Activated CD4-positive, alpha-beta T cell treated with anti-CD3 and anti-CD28 coated beads for 24 hours (primary cell): Measurements from ENCODE around the gene SIRT7.

Source experiments
- DNase-seq, 2 donors: peaks; one replicate each; pipeline ENCODE4 v3.0.0-alpha.2; 2020; ENCODE audit warnings: low read depth in 2 of 2

SIRT7 gene

DNA sequence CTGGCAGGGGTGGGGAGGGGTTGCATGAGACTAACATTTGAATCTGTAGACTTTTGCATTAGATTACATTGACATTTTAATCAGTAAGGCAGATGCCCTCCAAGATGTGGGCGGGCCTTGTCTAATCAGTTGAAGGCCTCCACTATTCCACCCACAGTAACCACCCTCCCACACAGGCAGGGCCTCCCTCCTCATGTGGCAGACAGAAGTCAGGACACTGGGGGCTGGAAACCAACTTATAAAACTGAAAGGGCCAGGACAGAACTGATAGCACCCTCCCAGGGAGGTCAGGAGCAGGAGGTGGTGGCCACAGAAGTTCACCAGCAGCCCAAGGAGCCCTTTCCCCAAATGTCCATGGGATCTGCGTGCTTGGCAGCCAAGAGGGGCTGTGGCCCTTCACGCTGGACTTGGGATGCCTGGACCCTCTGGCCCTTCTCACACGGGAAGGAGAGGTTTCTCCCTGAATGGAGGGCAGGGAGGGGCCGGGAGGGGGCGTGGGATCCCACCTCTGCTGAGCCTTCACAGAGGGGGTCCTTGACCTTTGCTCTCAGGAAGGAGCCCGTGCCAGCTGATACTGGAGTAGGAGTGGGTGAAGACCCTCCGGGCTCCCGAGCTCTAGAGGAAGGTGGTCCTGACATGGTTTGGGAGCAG, 14.5 kb upstream of the SIRT7 start:
- no peak for DNase-seq

DNA sequence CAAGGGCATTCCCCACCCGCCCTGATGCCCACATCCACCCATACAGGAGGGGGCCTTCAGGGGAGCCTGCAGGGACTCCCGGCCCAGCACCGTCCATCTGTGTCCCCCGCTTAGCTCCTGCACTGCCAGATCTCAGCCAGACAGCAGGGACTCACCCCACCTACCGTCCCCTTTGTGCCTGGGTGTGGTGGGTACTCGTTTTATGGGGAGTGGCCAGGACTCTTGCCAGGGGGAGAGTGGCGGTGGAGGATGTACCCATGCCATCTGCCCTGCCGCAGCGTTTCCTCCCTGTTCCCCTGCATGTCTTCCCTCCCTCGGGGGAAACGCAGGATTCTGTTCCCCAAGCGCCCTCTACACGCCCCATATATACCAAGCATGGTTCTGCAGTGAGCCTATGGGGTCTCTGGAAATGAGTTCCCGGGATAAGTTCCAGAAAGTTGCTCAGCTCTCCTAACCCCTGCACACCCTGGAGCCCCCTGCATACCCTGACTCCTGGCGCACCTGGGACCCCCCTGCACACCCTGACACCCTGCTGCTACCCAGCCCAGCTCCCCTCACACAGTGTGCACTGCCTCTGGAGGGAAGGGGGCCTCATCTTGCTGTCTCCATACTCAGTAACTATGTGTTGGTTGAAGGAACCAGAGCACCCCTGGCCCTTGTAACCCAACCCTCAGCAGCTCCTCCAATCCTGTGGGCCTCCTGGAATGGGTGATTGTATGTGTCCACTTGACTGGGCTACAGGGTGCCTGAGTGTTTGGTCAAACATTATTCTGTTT, 13.8 kb upstream of the SIRT7 start:
- DNase-seq: no peak

DNA sequence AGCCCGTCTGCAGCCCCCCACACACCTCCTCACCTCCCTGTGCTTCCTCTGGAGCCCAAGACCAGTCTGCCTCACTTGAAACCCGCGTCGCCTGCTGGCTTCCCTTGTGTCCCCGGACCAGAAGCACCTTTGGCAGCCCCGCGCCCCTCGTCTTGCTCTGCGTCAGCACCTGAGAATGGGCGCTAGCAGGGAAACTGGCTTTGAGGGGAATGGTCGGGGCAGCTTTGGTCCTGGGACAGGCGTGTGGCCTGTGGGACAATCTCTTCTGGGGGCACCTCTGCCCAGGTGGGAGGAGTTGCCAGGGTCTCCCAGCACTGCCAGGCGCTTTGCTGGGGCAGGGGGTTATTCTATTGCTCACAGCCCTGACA, 13.2 kb upstream of the SIRT7 start:
- no peak for DNase-seq

DNA sequence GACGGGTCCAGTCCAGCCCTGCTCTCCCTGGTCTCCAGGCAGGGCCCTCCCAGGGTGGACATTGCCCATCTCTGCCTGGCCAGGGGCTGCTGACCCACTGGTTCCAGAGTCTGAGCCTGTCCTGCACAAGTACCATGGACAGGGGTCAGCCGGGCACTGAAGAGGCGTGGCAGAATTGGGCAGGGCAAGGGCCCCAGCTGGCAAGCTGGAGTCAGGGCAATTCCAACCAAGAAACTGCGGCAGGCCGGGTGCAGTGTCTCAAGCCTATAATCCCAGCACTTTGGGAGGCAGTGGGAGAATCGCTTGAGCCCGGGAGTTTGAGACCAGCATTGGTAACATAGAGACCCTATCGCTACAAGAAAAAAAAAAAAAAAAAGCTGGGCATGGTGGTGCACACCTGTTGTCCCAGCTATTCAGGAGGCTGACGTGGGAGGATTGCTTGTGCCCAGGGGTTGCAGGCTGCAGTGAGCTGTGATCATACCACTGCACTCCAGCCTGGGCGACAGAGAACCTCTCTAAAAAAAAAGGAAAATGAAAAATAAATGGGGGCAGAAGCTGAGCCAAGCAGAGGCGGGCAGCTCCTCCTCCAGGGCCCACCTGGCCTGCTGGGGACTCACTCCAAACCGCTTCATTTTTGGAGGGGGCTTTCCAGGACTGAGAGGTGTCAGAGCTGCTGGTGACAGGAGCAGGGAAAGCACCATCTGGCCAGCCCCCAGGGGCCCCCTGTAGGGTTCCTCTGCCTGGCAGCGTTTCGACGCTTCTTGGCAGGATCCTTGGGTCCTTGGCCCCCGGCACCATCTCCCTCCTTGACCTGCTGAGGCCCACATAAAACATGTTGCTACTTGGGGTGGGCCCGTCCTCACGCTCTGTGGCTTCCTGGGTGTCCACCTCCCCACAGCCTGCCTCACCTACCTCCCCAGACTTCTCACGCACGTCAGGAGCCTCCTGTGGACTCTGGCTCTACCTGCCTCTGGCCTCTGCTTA, 12.5 kb upstream of the SIRT7 start:
- DNase-seq: no peak

DNA sequence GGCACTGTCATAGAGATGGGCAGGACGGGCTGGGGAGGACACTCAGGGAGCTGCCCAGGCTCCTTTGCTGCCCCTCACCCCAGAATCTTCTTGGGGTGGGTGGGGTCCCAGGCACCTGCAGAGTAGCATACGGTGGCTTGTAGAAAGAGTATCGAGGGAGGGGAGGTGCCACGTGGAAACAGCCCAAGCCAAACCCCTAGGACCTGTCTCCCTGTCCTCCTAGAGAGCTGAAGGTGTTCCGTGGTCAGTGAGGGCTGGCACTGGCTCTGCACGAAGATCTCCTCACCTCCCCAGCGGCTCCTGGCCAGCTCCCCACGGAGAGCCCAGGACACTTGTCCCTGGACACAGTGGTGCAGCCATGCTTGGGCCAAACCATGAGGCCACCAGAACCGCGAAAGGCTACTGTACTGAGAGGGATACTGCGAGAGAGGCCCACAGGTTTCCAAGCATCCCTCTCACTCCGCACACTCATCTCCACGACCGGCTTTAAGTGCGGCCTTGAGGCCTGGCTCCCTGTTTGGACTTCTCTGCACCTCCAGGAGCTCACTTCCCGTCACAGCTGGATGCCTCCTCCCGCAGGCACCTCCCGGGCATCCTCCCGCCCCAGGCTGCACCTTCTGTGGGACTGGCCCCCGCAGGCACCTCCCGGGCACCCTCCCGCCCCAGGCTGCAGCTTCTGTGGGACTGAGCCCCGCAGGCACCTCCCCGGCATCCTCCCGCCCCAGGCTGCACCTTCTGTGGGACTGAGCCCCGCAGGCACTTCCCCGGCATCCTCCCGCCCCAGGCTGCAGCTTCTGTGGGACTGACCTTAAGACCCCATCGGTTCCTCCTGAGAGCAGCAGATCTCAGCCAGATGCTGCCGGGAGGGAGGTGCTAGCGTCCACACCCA, 11.5 kb upstream of the SIRT7 start:
- no peak for DNase-seq

DNA sequence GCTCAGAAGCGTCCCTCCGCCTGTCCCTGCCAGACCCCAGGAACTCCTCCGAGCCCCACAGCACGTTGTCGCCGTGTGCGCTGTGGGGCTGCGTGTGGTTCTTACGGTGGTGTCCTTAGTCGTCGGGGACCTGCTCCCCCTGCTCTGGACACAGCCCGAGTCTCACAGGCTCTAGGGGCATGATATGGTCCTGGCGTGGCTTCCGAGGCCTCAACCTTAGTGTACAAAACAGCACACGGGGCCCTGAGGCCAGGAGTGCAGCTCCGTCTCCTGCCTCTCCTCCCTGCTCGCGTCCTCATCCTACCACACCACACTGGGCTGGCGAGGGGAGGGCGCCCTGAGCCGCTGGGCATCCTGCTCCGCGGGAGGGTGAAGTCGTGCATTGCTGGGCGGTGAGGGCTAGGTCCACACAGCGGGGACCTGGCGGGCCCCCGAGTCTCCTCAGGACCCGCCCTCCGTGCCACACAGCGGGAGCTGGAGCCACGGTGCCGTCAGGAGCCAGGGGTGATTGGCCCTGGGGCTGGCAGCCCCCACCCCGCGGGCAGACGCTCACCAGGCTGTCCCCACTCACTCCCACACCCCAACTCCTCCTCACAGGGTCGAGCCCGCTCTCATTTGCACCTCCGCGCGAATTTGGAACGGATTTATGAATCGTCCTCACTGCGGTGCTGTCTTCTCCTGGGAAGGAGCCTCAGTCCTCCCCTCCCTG, 10.7 kb upstream of the SIRT7 start:
- DNase-seq: no peak

DNA sequence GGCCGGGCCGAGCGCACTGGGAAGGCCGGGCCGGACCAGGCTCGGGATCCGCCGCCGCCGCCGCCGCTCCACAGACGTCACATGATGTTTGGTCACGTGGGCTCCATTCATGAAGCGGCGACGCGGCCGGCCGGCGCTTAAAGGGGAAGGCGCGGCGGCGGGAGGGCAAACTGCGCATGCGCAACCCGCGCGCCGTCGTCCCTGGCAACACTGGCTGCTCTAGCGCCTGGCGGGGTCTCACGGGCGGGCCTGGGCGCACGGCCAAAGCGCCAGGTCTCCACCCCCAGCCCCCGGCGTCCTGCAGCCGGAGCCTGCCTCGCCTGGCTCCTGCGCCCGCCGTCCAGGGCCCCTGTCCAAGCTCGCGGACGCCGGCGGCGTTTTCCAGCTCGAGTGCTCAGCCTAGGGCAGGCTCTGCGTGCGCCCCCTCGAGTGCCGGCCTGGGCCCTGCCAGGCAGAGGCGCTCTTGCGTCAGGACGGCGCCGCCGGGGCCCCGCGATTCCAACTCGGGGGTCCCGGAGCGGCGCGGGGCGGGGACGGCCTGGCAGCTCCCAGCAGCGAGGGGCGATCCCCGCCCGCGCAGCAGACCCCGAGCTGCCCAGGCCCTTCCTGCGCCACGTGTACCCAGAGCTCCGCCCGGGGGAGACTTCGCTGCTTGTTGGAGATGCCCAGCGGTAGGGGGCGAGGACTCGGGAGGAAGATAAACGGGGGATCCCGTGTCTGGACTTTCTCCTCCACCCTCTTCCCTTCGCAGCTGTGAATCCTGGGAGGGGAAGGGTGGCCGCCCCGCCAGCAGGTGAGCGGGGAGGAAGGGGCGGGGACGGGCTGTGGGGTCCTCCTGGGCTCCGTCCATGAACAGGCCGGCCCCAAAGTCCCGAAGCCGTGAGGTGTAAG, 9.9 kb upstream of the SIRT7 start, which contains the start of gene MAFG:
MAFG (minus strand) TSS at position 83 of the 891 bp plus-strand sequence. CDS start 4,550 bp downstream, outside the sequence.
- peak; percentile 77 to 86 for DNase-seq

DNA sequence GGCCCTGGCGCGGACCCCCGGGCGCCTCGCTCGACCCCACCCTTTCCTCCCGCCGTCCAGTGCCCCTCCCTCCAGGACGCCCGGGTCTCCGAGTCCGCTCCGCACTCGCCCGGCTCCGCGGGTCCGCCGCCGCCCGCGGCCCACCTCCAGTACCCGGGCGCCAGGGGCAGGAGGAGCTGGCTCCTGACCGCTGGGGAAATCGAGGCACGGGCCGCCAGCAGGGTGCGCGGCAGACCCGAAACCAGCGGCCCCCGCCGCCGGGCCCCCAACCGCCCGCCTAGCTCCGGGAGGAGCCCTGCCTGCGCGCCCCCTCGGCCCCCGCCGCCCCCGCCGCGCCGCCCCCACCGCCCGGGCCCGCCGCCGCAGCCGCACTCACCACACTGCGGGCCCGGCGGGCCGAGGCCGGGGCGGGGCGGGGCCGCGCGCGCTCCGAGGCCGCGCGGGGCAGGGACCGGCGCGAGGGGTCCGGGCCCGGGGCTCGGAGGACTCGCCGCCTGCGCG, 9.2 kb upstream of the SIRT7 start:
- no peak for DNase-seq

DNA sequence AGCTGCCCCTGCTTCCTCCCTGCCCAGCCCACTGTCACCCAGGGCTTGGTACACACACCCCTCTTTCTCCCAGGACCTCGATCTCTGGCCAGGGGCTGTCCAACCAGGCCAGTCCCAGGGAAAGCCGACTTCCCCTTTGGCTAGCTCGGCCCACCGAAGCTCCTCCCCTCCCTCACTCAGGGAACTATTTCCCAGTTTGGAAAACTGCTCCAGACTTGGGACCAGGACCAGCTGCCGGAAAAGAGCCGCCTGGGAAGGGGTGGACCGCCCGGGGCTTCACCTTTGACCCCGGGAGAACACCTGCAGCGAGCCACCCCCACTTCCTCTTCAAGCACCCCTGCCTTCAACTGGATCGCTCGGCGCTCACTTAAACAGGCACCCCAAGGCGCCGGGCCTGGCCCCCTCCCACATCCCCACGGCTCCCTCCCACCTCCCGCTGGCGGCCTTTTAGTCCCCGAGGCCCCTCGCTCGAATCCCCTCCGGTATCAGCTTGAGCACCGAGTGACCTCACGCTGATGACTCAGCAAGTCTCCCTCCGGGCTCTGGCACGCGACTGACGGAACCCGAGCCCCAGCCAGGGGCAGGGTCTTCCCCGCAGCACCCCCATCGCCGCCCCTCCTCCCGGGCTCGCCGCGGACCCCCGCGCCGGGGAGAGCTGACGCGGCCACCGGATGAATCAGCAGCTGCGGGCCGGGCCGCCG, 8.6 kb upstream of the SIRT7 start:
- DNase-seq: peak; percentile 48 to 49

DNA sequence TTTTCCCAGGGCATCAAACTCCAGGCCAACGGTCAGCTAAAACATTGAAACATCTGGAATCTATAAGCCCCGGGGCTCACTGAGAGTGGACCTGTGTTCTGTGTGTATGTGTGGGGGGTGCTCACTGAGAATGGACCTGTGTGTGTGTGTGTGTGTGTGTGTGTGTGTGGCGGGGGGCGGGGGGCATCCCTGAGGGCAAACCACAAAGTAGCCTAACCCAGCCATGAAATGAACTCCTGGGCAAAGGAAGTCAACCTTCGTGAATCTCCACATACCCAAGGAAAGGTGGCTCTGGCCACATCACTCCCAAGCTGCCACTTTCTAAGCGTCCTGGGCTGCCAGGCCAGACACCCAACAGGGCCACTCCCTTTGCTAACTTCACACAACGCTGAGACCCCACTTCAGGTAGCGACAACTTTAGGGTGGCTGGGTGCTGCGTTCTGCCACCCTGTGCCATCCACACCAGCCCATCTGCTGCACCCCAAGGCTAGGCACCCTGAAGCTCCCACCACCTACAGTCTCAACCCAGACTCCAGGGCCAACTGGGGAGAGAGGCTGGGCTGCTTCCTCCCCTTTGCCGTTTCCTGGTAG, 8.0 kb upstream of the SIRT7 start:
- DNase-seq: no peak

DNA sequence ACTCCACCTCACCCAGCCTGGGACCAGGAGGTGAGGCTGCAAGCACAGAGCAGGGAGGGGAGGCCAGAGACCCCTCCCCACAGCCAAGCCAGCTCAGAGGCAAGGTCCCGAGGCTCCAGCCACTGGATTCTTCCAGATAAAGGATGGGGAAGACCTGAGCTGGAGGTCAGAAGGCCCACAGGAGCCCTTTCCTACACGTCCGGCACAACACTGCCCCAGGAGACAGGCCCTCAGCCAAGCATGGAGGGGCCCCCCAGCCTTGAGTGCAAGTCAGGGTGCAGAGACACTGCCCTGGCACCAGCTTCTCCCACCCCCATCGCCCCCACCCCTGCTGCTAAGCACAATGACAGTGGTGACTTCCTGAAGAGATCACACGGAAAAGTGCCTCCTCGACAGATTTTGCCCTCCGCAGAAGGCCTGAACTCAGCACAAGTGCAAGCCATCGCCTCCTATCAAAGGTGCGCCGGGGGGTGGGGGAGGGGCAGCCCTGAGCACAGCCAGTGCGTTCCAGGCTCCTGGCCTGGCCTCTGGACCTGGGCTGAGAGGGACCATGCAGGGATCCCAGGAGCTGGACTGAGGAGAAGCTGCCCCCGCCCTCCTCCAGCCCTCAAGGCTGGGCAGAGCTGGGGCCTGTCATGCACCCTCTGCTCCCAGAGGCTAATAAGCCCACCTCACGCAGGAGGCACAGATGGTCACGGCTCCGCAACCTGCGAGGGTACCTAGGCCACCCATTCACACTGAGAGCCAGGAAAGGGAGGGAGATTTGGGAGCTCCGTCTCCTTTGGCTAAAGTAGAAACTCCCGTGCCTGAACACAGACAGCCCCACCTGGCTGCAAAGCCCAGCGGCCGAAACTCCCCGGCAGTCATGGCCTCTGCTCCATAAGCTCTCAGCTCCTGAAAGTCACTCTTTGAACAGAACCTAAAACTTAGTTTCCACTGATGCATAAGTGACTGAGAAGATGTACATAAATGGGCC, 6.9 kb upstream of the SIRT7 start:
- DNase-seq: no peak

DNA sequence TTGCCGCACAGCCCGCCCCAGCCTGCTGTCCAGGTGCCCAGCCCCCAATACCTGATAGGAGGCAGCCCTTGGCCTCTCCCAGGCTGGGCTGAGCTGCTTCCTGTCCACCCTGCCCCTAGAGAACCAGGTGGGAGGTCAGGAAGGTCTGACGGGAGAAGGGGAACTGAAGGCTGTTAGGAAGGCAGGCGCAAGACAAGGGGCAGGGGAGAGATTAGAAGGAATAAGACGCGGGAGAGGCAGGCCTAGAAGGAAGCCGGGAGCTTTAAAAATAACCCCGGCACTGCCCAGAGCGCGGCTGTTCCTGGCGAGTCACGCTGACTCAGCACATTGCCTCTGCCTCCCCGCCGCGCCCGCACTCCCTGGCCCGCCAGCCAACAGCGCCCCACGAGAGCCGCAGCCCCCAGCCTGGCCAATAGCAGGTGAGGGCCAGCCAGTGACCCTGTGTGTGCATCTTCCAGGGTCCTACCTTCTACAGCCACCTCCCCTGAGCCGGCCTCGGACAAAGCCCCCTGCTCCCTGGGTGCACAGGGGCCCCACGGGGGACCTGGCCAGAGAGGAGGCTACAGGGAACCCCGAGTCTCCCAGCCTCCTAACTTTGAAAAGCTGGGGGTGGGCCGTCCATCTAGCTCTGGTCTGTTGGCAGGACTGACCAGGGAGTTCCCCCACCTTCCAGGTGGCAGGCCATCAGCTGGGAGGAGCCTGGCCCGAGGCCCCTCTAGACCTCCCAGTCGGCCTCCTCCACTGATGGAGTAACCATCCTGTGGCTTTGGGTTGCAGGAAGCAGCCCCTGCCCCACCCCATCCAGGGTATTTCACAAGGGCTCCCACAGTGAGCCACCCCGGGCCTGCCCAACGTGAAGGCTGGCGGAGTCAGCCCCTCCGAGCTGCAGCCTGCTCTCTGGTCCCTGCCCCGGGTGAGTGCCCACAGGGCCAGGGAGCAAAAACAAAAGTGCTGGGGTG, 5.6 kb upstream of the SIRT7 start:
- DNase-seq: no peak

DNA sequence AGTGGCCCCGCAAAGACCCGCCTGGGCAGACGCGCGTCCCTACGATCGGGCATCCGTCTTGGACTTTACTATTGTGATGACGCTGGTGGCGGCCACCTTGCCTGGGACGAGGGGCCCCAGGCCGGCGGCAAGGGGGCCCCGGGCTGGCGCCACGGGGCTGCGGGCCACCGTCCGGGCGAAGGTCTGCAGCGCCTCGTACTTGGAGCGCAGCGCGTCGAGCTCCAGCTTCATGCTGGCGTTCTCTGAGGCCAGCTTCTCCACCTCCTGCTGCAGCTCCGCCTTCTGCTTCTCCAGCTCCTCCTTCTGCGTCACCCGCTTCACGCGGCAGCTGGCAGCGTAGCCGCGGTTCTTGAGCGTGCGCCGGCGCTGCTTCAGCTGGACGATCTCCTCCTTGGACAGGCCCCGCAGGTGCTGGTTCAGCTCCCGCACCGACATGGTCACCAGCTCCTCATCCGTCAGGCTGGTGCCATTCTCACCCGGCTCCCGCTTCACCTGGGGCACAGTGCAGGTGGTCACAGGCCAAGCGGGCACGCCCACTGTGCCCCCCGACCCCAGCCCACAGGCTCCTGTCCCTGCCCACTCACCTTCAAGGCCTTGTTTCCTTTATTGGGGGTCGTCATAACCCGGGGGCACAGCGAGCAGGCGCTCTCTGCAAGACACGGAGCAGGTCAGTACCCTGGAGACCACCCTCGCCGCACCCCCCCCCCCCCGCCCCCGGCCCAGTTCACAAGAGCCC, 4.8 kb upstream of the SIRT7 start:
- no peak for DNase-seq

DNA sequence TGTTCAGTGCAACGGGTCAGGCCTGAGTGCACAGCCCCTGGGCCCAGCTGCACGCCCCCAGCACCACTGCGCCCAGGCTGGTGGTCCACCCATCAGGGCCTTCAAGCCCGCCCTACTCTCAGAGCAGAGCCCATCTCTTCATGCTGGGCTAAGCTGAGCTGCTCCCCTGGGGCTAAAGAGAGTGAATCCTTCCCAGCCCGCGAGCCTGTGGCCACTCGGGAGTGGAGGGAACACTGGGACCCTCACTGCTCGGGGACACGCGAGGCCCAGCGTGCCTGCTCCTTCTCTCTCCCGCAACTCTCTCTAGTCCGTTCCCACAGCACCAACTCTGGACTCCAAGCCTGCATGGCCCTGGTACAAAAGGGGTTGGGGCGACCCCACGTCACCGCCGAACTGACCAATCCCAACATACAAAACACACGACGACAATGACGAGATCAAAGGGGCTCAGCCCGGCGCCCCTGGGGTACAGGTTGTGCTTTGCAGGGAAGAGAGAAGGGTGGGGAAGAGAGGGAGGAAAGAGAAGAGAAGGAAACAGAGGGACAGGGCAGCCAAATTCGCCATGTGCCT, 4.1 kb upstream of the SIRT7 start:
- DNase-seq: no peak

DNA sequence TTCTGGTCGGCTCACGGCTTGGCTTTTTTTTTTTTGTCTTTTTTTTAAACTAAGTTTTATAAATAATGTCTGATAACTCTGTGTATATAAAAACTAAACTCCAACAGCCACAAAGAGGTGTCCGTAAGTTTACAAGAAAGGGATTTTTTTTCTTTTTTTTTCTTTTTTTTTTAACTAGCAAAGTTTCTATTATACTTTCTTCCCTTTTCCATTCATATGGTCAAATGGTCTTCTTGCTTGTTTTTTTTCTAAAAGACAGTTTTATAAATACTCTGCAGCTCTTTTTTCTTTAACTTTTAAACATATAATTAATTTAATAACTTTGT, 3.5 kb upstream of the SIRT7 start:
- DNase-seq: no peak
